Peyer's patch (tissue), 4 donors: Measurements from ENCODE around the gene WWP2. TPM values are rescaled to one million over a fixed set of nuclear protein-coding genes. Genes with fewer than 3 reads are reported as not detected.

Experiments
- DNase-seq, 3 donors: peaks; one replicate each; pipeline ENCODE4 v3.0.0-alpha.2; 2017 to 2019
- H3K27ac ChIP-seq, 4 donors: fragments of 200-600 bp; sonication (generic); one replicate each; pipeline ENCODE4 v1.5.1; 2016 to 2019
- H3K27me3 ChIP-seq, 2 donors: fragments of 200-600 bp; sonication (generic); one replicate each; pipeline ENCODE4 v1.5.1; 2019
- H3K36me3 ChIP-seq, 3 donors: fragments of 200-600 bp; sonication (generic); one replicate each; pipeline ENCODE4 v1.5.1; 2016 to 2019
- H3K4me1 ChIP-seq, 4 donors: fragments of 200-600 bp; sonication (generic); one replicate each; pipeline ENCODE4 v1.5.1; 2016 to 2019
- H3K4me3 ChIP-seq, 4 donors: fragments of 200-600 bp; sonication (generic); 1 replicate in 3 of 4; 2 replicates in 1 of 4; pipeline ENCODE4 v1.5.1; 2016 to 2019; ENCODE audit warnings: mild to moderate bottlenecking in 1 of 4
- H3K9me3 ChIP-seq, 4 donors: fragments of 200-600 bp; sonication (generic); one replicate each; pipeline ENCODE4 v1.5.1; 2016 to 2019; ENCODE audit warnings: mild to moderate bottlenecking in 1 of 4
- CTCF ChIP-seq, 6 experiments: fragments of 450-650 bp in 4 of 6; fragments of 200-600 bp in 2 of 6; sonication (generic) in 1 of 6; IDR thresholded peaks; one replicate each; pipeline ENCODE4 v1.5.1; 2017 to 2019; ENCODE audit warnings: antibody characterized with exemption in 6 of 6, mild to moderate bottlenecking in 3 of 6, moderate library complexity in 1 of 6
- POLR2A ChIP-seq, 2 donors: fragments of 450-650 bp; IDR thresholded peaks; one replicate each; pipeline ENCODE4 v1.5.1; 2017; ENCODE audit warnings: antibody characterized with exemption in 2 of 2, mild to moderate bottlenecking in 2 of 2, moderate library complexity in 2 of 2
- total RNA-seq, 4 donors: library from RNA; depleted of rRNA; stranded (reverse); fragments of >200 nt; gene quantifications; one replicate each; pipeline ENCODE4 v1.1.0, GENCODE V29; 2016

WWP2 gene
- total RNA-seq, 4 donors from 2014 or later, result 93.5 to 199 (median 111) TPM

- Histone ChIP-seq H3K4me3 (no peak overlapping the region), H3K27ac (no peak overlapping the region), H3K27me3 (no peaks in the 10 kb centered on the region), H3K4me1 (peaks cover 0 to 16% (median 3%) of the 10 kb centered on the region in 4 donors), H3K36me3 (no peaks in the 10 kb centered on the region), H3K9me3 (no peaks in the 10 kb centered on the region)
- DNase-seq, result no peak
- TF ChIP-seq POLR2A (IDR thresholded peaks at IDR 0.05), result no peak
- TF ChIP-seq CTCF (IDR thresholded peaks at IDR 0.05), result no peak
These were observed 5.5 kb downstream of the WWP2 start for GRCh38 chr16:69767459-69768229.

GRCh38 chr16:69768666-69769065 lies 6.5 kb downstream of the WWP2 start:
- Histone ChIP-seq H3K27ac (no peak overlapping the region), H3K4me3 (no peak overlapping the region), H3K9me3 (no peaks in the 10 kb centered on the region), H3K36me3 (no peaks in the 10 kb centered on the region), H3K27me3 (no peaks in the 10 kb centered on the region), H3K4me1 (peaks cover 0 to 16% (median 5%) of the 10 kb centered on the region in 4 donors)
- TF ChIP-seq CTCF (IDR thresholded peaks at IDR 0.05), result no peak
- TF ChIP-seq POLR2A (IDR thresholded peaks at IDR 0.05), result no peak
- DNase-seq, result no peak

GRCh38 chr16:69769404-69769803 lies 7.3 kb downstream of the WWP2 start:
- Histone ChIP-seq H3K4me3 (no peak overlapping the region), H3K4me1 (peaks cover 0 to 14% (median 5%) of the 10 kb centered on the region in 4 donors), H3K27me3 (no peaks in the 10 kb centered on the region), H3K27ac (no peak overlapping the region), H3K9me3 (no peaks in the 10 kb centered on the region), H3K36me3 (no peaks in the 10 kb centered on the region)
- TF ChIP-seq CTCF (IDR thresholded peaks at IDR 0.05) (no peak), POLR2A (IDR thresholded peaks at IDR 0.05) (no peak)
- no peak for DNase-seq

- no peak overlapping the region for H3K27ac ChIP-seq
- peaks cover 0 to 6% (median 0%) of the 10 kb centered on the region in 3 donors for H3K36me3 ChIP-seq
- H3K4me3 ChIP-seq, result no peak overlapping the region
- peaks cover 0 to 14% (median 5%) of the 10 kb centered on the region in 4 donors for H3K4me1 ChIP-seq
- H3K9me3 ChIP-seq, result no peaks in the 10 kb centered on the region
- no peak for DNase-seq
- no peaks in the 10 kb centered on the region for H3K27me3 ChIP-seq
- TF ChIP-seq POLR2A (IDR thresholded peaks at IDR 0.05) (no peak), CTCF (IDR thresholded peaks at IDR 0.05) (no peak)
These were observed 9.5 kb downstream of the WWP2 start for GRCh38 chr16:69771651-69771967.

GRCh38 chr16:69773260-69773947 lies 11.3 kb downstream of the WWP2 start:
- TF ChIP-seq POLR2A (IDR thresholded peaks at IDR 0.05) (no peak), CTCF (IDR thresholded peaks at IDR 0.05) (no peak)
- Histone ChIP-seq H3K27me3 (no peaks in the 10 kb centered on the region), H3K4me3 (no peak overlapping the region), H3K27ac (no peak overlapping the region), H3K4me1 (peaks cover 0 to 14% (median 5%) of the 10 kb centered on the region in 4 donors), H3K9me3 (no peaks in the 10 kb centered on the region), H3K36me3 (peaks cover 0 to 9% (median 0%) of the 10 kb centered on the region in 3 donors)
- no peak for DNase-seq
